HEK293T (cell line): ENCODE data around the gene PSMD14.

ENCODE experiments used
- ARNT ChIP-seq: fragments of 450-650 bp; IDR thresholded peaks from 2 replicates; pipeline ENCODE4 v1.6.1; 2017; ENCODE audit warnings: mild to moderate bottlenecking
- BHLHE40 ChIP-seq: fragments of 450-650 bp; IDR thresholded peaks from 2 replicates; pipeline ENCODE4 v1.6.1; 2016; ENCODE audit warnings: mild to moderate bottlenecking, moderate library complexity, borderline replicate concordance
- FOXA1 ChIP-seq: fragments of 450-650 bp; IDR thresholded peaks from 2 replicates; pipeline ENCODE4 v1.6.1; 2016; ENCODE audit warnings: mild to moderate bottlenecking
- FOXK2 ChIP-seq: fragments of 450-650 bp; IDR thresholded peaks from 2 replicates; pipeline ENCODE4 v1.6.1; 2016; ENCODE audit warnings: mild to moderate bottlenecking
- FOXM1 ChIP-seq: fragments of 450-650 bp; IDR thresholded peaks from 2 replicates; pipeline ENCODE4 v1.6.1; 2017; ENCODE audit warnings: mild to moderate bottlenecking, borderline replicate concordance
- L3MBTL2 ChIP-seq: fragments of 450-650 bp; conservative IDR thresholded peaks from 2 replicates; pipeline ENCODE4 v1.6.1; 2016; ENCODE audit warnings: mild to moderate bottlenecking
- SP1 ChIP-seq: fragments of 450-650 bp; IDR thresholded peaks from 2 replicates; pipeline ENCODE4 v1.6.1; 2017
- SUZ12 ChIP-seq: fragments of 450-650 bp; IDR thresholded peaks from 2 replicates; pipeline ENCODE4 v1.6.1; 2016; ENCODE audit warnings: mild to moderate bottlenecking
- TF ChIP-seq, protein P1 (sequence below): fragments of 450-650 bp; IDR thresholded peaks from 2 replicates; pipeline ENCODE4 v1.6.1; 2016

DNA sequence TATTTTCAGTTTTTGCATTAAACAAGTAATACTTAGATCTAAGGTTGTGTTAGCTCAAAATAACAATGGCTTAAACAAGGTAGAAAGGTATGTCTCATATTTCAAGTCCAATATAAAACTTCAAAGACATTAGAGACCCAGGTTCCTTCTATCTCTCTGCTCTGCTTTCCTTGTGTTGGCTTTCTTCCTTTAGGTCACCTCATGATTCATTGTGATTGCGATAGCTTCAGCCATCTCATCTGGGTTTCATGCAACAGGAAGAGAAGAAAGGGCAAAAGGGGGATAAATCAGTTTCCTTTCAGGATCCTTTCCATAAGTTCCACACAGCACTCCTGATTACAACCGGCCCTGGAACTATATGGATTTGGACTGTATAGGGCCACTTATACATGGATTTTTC, 91.9 kb downstream of the PSMD14 start:
- TF ChIP-seq FOXK2 = no peak
- TF ChIP-seq BHLHE40 = no peak
- no peak for TF ChIP-seq L3MBTL2
- TF ChIP-seq FOXM1 = no peak
- no peak for TF ChIP-seq SUZ12
- no peak for TF ChIP-seq SP1
- TF ChIP-seq FOXA1 = no peak
- TF ChIP-seq, protein P1, sequence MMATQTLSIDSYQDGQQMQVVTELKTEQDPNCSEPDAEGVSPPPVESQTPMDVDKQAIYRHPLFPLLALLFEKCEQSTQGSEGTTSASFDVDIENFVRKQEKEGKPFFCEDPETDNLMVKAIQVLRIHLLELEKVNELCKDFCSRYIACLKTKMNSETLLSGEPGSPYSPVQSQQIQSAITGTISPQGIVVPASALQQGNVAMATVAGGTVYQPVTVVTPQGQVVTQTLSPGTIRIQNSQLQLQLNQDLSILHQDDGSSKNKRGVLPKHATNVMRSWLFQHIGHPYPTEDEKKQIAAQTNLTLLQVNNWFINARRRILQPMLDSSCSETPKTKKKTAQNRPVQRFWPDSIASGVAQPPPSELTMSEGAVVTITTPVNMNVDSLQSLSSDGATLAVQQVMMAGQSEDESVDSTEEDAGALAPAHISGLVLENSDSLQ = no peak
- no peak for TF ChIP-seq ARNT
